Stimulated activated CD4-positive, alpha-beta T cell treated with anti-CD3 and anti-CD28 coated beads, Interleukin-1b, Interleukin-23, amount 100 ng/mL, for 48 hours (primary cell): ENCODE measurements around the gene SSPN.
A peak's percentile ranks its signal among the peaks of the same experiment; 100 is the strongest.

Experiments used
- DNase-seq: peaks from one replicate; pipeline ENCODE4 v3.0.0-alpha.2; 2020

SSPN gene

GRCh38 chr12:26269562-26270284, 74.3 kb downstream of the SSPN start:
- no peak for DNase-seq

- no peak for DNase-seq
Observed at GRCh38 chr12:26271024-26271423, 75.7 kb downstream of the SSPN start.

GRCh38 chr12:26271889-26272492, 76.6 kb downstream of the SSPN start:
- DNase-seq: peak; percentile 9

GRCh38 chr12:26272851-26273250, 77.5 kb downstream of the SSPN start:
- no peak for DNase-seq

- DNase-seq: no peak
Observed at GRCh38 chr12:26273811-26274210, 78.4 kb downstream of the SSPN start.

- DNase-seq: peak; percentile 78
Observed at GRCh38 chr12:26274441-26275312, 79.3 kb downstream of the SSPN start.

- DNase-seq: no peak
Observed at GRCh38 chr12:26275313-26276131, 80.1 kb downstream of the SSPN start.

- DNase-seq: no peak
Observed at GRCh38 chr12:26276709-26277108, 81.3 kb downstream of the SSPN start.

- DNase-seq: no peak
Observed at GRCh38 chr12:26277506-26278246, 82.3 kb downstream of the SSPN start.

GRCh38 chr12:26278266-26278665, 82.9 kb downstream of the SSPN start:
- DNase-seq: no peak

- DNase-seq: no peak
Observed at GRCh38 chr12:26278666-26279065, 83.3 kb downstream of the SSPN start.

GRCh38 chr12:26279091-26279490, 83.7 kb downstream of the SSPN start:
- DNase-seq: no peak

- DNase-seq: no peak
Observed at GRCh38 chr12:26279908-26280307, 84.5 kb downstream of the SSPN start.

GRCh38 chr12:26280869-26281268, 85.5 kb downstream of the SSPN start:
- DNase-seq: no peak

- no peak for DNase-seq
Observed at GRCh38 chr12:26281320-26281719, 85.9 kb downstream of the SSPN start.

GRCh38 chr12:26282339-26282940, 87.1 kb downstream of the SSPN start:
- DNase-seq: no peak

- DNase-seq: no peak
Observed at GRCh38 chr12:26283046-26283445, 87.7 kb downstream of the SSPN start.

- DNase-seq: no peak
Observed at GRCh38 chr12:26283617-26284016, 88.2 kb downstream of the SSPN start.

- no peak for DNase-seq
Observed at GRCh38 chr12:26285401-26285800, 90.0 kb downstream of the SSPN start.

GRCh38 chr12:26286186-26286585, 90.8 kb downstream of the SSPN start:
- no peak for DNase-seq

- no peak for DNase-seq
Observed at GRCh38 chr12:26287671-26288381, 92.5 kb downstream of the SSPN start.
